ENCODE data around the gene GRB10.

GRB10 gene

DNA sequence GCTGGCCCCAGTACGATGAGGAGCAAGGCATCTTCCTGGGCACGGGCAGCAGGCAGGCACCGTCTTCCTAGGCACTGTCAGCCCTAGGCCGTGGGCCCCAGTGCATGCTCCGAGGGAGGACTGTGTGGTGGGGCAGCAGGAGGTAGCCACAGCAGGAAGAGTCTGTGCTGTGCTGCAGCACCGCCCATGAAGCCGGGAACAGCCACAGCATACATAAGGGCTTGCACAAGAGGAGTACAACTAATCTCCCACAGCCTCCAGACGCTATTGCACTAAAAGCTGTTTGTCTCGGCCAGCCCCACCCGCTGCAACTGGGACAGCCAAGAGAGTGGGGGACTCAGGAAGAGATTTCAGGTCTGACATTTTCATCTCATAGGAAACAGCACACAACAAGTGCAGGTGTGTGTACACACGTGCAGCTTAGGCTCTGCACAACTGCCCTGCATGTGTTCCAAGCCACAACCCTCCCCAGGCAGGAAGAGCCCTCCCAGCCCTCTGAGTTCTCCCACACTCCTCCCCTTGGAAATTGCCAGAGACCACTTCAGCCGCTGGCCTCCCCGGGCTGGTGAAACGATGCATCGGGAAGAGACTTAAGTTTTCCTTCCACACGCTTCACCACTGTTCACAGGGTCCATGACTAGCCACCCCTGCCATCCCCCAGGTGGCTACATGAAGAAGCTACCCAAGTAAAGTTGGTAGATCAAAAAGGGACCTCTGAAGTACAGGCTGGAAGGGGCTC lies 129.4 kb downstream of the GRB10 start:
- H3K4me3 ChIP-seq (ENCODE audit: low read depth, low read length), result no peak overlapping the region
- TF ChIP-seq, protein P1, sequence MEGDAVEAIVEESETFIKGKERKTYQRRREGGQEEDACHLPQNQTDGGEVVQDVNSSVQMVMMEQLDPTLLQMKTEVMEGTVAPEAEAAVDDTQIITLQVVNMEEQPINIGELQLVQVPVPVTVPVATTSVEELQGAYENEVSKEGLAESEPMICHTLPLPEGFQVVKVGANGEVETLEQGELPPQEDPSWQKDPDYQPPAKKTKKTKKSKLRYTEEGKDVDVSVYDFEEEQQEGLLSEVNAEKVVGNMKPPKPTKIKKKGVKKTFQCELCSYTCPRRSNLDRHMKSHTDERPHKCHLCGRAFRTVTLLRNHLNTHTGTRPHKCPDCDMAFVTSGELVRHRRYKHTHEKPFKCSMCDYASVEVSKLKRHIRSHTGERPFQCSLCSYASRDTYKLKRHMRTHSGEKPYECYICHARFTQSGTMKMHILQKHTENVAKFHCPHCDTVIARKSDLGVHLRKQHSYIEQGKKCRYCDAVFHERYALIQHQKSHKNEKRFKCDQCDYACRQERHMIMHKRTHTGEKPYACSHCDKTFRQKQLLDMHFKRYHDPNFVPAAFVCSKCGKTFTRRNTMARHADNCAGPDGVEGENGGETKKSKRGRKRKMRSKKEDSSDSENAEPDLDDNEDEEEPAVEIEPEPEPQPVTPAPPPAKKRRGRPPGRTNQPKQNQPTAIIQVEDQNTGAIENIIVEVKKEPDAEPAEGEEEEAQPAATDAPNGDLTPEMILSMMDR (IDR thresholded peaks at IDR 0.05; ENCODE audit: borderline replicate concordance, insufficient read depth, low read depth, low read length), result no peak

DNA sequence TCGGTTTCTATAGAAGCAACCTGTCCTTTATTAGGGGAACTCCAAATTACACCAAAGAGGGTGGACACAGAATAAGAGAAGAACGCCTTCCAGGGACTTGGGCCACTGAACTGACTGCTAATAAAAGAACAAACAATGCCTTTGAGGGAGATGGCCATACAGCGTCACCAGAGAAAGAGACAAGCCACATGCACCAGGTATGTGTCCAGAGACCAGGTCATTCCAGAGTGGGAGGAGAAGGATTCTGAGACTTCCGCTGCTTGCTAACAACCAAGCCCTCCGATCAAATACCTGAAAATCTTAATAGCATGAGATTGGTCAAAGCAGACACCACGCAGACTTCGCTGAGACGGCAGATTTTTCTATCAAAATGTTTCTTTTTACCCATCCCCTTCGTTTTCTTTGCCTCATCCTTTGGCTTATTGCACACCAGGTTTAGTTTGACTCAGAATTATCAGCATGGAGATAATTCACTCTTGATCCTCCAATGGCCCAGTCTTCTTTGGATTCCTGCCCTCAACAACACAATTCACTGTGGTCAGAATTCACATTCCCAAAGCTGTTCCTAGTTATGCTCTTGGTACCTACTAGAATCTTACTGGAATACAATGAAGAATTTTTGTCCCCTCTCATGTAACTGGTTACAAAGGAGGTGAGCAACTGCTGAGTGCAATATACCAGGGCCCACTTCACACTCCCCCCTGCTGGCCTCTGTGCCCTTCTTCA lies 130.1 kb downstream of the GRB10 start:
- H3K4me3 ChIP-seq (ENCODE audit: low read depth, low read length), result no peak overlapping the region
- TF ChIP-seq, protein P1 (IDR thresholded peaks at IDR 0.05; ENCODE audit: borderline replicate concordance, insufficient read depth, low read depth, low read length), result no peak

DNA sequence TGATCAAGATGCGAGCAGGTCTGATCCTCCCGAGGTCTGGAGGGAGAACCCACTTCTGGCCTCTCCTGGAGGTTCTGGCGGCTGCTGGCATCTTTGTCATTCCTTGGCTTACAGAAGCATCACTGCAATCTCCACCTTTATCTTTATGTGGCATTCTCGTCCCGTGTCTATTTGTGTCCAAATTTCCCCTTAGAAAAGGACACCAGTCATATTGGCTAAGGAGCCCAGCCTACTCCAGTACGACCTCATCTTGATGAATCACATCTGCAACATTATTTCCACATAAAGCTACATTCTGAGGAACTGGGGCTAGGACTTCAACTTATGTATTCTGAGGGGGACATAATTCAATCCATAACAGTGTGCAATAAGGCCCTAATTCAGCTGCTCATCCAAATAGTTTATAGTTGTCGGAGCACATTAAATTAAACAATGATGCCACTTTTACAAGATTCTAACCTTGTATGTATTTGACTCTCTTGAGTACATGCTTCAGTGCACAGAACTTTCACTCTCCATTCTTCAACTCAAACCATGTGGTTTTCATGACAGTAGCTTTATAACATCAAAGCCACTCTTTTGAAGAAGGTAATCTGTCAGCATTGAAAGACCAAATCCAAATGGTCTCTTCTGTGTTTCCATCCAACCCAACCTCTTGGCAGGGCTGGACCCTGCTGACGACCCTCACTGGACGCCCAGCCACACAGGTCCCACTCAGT lies 131.3 kb downstream of the GRB10 start:
- no peak overlapping the region for H3K4me3 ChIP-seq (ENCODE audit: low read depth, low read length)
- TF ChIP-seq, protein P1 (IDR thresholded peaks at IDR 0.05; ENCODE audit: borderline replicate concordance, insufficient read depth, low read depth, low read length), result no peak

DNA sequence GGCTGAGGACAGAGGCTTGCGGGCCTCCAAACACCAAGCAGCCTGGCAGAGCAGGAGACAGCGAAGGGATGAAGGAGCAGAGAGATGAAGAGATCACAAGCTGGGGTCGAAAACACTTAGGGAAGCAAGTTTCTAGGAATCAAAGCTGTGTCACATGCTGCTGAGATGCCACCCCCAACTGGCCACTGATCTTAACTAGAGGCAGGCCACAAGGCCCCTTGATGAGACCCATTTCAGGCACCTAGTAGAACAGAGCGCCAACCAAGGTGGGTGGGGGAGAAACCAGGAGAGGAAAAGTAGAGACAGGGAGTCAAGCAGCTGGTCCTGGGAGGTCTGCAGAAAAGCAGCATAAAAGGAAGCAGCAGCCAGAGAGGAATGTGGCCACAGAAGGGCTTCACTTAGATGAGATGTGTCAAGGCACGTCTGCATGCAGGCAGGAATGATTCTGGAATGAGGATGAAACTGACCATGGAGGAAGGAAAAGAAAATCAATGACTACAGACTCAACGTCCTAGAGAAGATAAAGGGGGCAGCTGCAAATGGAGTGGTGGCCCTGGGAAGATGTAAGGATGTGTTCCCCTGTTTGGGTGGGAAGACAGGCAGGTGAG lies 132.5 kb downstream of the GRB10 start:
- TF ChIP-seq, protein P1 (IDR thresholded peaks at IDR 0.05; ENCODE audit: borderline replicate concordance, insufficient read depth, low read depth, low read length), result no peak

DNA sequence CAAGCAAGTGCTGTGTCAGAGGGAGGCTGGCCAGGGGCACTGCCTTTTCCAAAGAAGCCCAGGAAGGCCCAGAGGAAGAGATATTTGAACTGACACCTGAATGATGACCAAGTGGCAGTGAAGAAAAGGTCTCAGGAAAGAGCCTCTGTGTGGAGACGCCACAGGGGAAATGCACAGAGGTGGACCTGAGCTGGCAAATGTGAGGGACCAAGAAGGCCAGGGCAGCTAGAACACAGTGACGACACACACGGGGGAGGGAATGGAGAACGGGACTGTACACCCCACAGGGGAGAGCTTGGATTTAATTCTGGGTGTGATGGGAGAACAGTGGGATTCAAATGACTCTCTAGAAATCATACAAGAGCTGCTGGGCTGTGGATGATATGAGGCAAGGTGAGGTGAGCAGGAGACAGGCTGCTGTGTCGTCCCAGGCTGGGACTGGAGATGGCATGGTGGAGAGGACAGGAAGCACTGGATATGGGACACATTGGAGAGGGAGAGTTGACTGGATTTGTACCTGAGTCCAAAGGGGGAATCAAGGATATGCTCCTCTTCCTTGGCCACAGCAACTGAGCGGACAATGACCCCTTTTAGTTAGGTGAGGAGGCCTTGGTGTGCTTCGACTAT lies 133.3 kb downstream of the GRB10 start:
- TF ChIP-seq, protein P1 (IDR thresholded peaks at IDR 0.05; ENCODE audit: borderline replicate concordance, insufficient read depth, low read depth, low read length), result no peak
- no peak overlapping the region for H3K4me3 ChIP-seq (ENCODE audit: low read depth, low read length)

More for the DNA sequence above, 132.5 kb downstream of the GRB10 start:
- no peak overlapping the region for H3K4me3 ChIP-seq (ENCODE audit: low read depth, low read length)

DNA sequence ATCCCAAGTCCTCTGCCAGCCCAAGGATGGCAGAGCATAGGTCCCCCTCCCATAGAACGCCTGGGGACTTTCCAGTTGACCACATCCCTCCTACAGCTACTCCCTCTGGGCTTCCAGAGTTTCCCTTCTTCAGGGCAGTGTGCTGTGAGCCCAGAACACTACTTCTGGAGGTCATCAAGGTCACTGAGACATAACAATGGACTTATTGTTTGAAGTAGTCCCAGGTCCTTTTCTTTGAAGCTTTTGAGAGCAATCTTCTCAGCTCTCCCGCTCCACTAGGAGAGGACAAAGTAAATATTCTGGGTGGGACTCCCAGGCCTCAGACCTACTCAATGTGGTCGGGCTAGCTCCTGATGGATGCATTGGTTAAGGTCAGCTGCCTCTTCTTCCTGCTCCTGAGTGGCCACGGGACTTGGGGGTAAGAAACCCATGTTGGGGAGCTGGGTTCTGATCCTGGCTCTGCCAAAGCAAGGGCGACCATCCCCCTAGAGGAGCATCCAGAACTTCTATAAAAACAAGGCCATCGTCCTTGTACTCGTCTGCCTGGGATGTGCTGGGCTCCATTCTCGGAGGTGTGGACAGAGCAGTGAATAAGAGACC lies 134.0 kb downstream of the GRB10 start:
- no peak overlapping the region for H3K4me3 ChIP-seq (ENCODE audit: low read depth, low read length)
- TF ChIP-seq, protein P1 (IDR thresholded peaks at IDR 0.05; ENCODE audit: borderline replicate concordance, insufficient read depth, low read depth, low read length), result no peak
